Measurements from ENCODE around the gene FAM228A. TPM values are rescaled to one million over a fixed set of nuclear protein-coding genes. Genes with fewer than 3 reads are reported as not detected.
"Not testable (repeated sequence)": the region's sequence is repeated elsewhere in the genome, so short reads cannot be mapped to it uniquely, and the experiment has no call there.

The FAM228A gene
- total RNA-seq = 0.57 TPM in 1 of 2 replicates, not detected in the other

DNA sequence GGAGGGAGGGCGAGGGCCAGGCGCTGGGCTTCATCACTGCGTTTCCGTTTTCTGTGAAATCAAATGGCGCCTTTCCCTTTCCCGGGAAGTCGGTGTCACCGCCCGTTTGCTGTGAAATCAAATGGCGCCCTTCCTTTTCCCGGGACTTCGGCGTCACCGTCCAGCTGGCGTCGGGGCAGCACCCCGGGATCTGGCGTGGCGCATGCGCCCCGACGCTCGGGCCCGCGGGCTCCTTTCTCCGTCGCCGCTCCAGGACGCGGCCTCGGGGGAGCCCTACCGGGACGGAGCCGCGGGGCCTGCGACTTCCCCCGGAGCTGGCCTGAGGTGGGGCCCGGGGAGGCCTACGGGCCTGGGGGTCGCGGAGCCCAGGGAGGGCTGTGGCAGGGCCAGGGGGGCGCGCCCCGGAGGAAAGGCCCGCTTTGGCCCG is at the start of gene FAM228A:
Gene FAM228A (plus strand): TSS at position 203 of the 427 bp plus-strand sequence. CDS start 428 bp downstream, outside the sequence.
- intact Hi-C loops (cut with micrococcal nuclease) = no loop called here

DNA sequence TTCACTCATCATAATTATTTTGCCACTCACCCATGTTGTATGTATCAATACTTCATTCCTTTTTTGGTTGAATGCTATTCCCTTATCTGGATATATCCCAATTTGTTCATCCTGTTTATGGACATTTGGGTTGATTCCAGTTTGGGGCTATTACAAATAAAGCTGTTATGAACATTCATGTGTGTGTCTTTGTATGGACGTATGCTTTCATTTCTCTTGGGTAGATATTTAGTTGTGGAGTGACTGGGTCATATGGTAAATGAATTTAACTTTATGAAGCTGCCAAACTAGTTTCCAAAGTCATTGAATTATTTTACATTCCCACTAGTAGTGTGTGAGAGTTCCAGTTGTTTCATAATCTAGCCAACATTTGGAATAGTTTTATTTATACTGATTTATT is 48.9 kb upstream of the FAM228A start:
- intact Hi-C loops (cut with micrococcal nuclease) = loop anchor here (10.0 kb wide), 1 partner anchor 369 kb away; the partner anchor contains the start of gene NCOA1

DNA sequence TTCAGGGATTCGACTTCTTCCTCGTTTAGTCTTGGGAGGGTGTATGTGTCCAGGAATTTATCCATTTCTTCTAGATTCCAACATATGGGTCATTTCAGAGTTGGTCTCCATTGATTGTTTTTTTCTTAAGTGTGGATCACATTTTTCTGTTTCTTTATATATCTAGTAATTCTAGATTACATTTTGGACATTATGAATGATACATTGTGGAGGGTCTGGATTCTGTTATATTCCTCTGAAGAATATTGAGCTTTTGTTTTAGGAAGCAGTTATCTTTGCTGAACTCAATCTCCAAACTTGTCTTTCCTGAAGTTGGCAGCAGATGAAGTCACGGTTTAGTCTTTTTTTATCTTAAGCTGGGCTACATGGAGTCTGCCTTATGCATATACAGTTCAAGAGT is 42.3 kb upstream of the FAM228A start:
- intact Hi-C loops (cut with micrococcal nuclease) = no loop called here

DNA sequence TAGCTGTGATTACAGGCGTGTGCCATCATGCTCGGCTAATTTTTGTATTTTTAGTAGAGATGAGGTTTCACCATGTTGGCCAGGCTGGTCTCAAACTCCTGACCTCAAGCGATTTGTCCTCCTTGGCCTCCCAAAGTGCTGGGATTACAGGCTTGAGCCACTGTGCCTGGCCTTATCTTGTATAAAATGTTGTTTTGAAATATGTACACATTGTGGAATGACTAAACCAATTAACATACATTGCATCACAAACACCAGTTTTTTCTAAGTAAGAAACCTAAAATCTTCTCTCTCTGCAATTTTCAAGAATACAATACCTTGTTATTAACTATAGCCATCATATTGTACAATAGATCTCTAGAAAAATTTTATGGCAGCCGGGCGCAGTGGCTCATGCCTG is 34.5 kb upstream of the FAM228A start:
- intact Hi-C loops (cut with micrococcal nuclease) = not testable (repeated sequence)

- intact Hi-C loops (cut with micrococcal nuclease) = no loop called here
Observed at GRCh38 chr2:24147364-24147763, 27.5 kb upstream of the FAM228A start.

DNA sequence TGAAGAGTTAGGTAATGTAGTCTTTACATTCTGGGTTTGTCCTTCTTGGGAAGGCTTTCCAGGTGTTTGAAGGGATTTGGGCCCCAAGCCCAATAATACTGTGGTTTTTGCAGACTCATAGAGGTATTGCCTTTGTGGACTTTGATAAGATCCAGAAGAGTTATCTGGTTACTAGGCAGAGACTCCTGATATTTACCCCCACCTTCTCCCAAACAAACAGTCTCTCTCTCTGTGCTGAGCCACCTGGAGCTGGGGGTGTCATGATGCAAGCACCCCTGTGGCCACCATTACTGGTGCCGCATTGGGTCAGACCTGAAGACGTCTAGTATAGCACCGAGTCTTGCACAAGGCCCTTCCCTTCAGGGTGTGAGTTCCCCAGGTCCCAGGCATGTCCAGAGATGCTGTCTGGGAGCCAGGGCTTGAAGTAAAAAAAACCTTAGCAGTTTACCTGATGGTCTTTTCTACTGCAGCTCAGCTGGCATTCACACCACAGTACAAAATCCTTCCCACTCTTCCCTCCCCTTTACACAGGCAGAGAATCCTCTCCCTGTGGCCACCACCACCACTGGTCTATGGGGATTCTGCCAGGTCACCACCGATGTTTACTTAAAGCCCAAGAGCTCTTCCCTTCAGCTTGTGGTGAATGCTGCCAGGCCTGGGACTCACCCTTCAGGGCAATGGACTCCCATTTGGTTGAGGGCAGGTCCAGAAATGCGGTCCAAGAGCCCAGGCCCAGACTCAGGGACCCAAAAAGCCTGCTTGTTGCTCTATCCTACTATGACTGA is 22.2 kb upstream of the FAM228A start:
- intact Hi-C loops (cut with micrococcal nuclease) = no loop called here

GRCh38 chr2:24153478-24153877 is 21.4 kb upstream of the FAM228A start:
- intact Hi-C loops (cut with micrococcal nuclease) = no loop called here

DNA sequence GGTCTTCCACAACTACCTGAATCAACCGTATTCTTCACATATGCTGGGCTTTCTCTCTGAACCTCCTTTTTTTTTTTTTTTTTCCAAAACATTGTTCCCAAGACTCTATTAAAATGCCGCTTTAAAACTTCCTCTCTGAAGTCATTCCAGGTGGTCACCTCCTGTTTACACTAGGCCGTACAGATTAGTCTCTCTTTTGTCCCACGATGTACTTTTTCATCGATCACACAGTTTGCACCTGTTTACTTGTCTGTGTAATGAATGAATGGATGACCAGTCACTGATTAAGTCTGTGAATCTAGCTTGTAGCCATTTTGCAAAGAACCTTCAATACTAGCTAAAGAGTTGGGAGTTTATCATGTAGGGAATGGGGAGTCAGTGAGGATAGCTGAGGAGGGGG is 16.7 kb upstream of the FAM228A start:
- intact Hi-C loops (cut with micrococcal nuclease) = no loop called here

DNA sequence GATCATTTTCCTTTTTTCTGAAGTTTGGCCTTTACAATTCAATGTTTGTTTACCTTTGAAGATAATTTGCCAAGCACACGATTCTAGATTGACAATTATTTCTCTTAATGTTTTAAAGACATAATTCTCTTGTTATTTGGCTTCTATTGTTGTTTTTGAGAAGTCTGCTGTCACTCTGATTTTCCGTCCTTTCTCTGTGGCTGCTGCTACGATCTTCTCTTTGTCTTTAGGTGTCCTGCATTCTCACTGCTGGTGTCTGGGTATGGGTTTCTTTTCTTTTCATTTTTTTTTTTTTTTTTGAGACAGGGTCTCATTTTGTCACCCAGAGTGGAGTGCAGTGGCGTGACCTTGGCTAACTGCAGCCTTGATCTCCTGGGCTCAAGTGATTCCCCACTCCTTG is 15.1 kb upstream of the FAM228A start:
- intact Hi-C loops (cut with micrococcal nuclease) = no loop called here

DNA sequence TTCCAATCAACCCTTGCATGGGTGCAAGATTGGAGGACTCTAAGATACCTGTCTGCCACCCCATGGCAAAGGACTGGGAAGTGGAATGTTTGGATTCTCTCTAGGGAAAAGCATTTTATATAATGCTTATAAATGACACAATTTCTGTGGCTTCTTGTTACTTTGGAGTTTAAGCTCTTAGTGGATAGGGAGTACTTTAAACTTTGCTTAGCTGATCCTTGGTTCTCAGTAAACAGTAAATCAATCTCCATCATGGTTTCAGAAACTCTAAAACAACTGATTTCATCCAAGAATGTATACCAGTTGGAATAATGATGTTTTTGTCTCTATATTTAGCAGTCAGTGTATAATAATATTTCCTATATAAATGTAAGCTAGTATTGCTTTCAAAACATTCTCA is 14.1 kb upstream of the FAM228A start:
- intact Hi-C loops (cut with micrococcal nuclease) = no loop called here

DNA sequence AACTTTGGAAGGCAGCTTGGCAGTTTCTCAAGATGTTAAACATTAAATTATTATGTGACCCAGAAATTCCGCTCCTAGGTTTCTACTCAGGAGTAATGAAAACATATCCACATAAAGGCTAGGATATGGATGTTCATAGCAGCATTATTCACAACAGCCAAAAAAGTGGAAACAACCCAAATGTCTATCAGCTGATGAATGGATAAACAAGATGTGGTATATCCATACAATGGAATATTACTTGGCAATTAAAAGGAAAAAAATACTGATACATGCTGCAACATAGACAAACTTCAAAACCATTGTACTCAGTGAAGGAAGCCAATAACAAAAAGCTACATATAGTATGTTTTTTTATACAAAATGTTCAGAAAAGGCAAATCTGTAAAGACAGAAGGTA is 12.4 kb upstream of the FAM228A start:
- intact Hi-C loops (cut with micrococcal nuclease) = no loop called here

DNA sequence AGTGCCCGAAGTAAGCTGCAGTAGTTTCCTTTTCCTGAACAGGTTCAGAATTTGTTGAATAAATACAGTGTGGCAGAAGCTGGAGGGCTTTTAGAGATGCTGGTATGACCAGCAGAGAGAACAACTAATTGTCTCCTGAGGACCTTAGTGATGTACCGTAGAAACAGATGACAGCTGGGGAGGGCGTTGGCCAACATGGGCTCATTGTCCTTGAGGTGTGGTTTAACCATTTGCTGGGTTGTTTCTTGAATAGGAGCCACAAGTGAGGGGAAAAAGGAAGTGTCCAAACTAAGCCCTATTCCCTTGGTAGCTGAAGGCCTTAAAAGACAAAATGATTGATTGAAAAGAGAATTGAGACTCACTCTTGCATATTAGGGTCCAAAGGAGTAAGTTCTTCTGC is 11.7 kb upstream of the FAM228A start:
- intact Hi-C loops (cut with micrococcal nuclease) = no loop called here

GRCh38 chr2:24163601-24164000 is 11.3 kb upstream of the FAM228A start:
- intact Hi-C loops (cut with micrococcal nuclease) = no loop called here

DNA sequence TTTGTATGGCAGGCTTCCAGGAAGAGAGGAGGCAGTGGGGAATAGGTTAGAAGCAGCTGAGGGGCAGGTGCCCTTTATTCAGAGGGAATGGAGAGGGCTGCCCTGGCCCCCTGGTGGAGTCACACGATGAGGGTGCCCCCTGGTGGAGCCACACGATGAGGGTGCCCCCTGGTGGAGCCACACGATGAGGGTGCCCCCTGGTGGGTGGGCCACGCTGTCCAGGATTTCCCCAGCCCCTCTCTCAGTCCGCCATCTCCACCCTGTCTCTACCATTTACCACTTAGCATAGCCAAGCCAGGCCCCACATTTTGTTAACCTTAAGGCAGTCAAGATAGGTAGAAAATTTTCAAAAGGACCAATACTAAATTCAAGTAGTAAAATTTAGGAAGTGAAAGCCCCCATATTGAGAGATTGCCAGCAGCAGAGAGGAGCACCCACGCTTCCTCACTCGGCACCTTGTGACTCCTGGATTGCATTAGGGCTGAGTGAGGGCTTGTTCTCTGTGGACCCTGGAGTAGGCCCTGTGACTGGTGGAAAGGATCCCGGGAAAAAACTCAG is 10.4 kb upstream of the FAM228A start:
- intact Hi-C loops (cut with micrococcal nuclease) = no loop called here

GRCh38 chr2:24169023-24169422 is 5.8 kb upstream of the FAM228A start:
- intact Hi-C loops (cut with micrococcal nuclease) = no loop called here

- intact Hi-C loops (cut with micrococcal nuclease) = no loop called here
Observed at GRCh38 chr2:24175631-24176187, 856 bp downstream of the FAM228A start.

- intact Hi-C loops (cut with micrococcal nuclease) = no loop called here
Observed at GRCh38 chr2:24176326-24176725, 1.5 kb downstream of the FAM228A start.

DNA sequence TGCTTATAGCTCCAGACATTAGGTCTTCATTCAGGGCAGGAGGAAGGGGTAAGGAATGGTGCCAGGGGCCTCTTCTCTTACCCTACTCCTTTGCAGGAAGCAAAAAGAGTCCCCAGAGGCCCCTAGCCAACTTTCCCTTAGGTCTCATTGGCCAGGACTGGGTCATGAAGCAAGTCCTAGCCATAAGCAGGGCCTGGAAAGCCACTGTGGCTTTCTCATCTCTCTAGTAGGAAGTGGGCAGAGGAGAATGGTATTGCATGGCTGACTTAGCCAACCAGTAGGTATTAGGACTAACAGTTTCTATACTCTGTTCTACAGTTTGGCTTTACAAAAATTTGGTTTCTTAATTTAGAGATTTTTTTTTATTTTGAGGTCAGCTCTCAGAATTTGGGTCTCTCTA is 4.8 kb downstream of the FAM228A start:
- intact Hi-C loops (cut with micrococcal nuclease) = no loop called here

- intact Hi-C loops (cut with micrococcal nuclease) = no loop called here
Observed at GRCh38 chr2:24181849-24182248, 7.0 kb downstream of the FAM228A start.

DNA sequence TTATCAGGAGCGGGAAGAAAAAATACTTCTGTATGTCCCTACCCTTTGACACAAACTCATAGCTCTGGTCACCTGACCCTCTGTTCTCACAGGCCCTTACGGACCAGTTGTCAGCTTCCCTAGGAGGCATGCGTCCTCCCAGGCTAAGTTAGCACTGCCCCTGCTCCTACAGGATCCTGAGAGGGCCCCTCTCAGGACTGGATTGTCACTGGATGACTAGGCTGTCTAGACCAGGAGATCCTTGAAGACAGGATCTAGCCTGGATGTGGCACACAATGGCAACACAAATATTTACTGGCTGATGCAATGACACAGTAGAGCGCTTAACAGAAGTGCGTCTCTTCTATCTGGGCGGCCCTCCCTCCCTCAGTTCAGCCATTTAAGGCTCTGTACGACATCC is 7.7 kb downstream of the FAM228A start:
- intact Hi-C loops (cut with micrococcal nuclease) = no loop called here

DNA sequence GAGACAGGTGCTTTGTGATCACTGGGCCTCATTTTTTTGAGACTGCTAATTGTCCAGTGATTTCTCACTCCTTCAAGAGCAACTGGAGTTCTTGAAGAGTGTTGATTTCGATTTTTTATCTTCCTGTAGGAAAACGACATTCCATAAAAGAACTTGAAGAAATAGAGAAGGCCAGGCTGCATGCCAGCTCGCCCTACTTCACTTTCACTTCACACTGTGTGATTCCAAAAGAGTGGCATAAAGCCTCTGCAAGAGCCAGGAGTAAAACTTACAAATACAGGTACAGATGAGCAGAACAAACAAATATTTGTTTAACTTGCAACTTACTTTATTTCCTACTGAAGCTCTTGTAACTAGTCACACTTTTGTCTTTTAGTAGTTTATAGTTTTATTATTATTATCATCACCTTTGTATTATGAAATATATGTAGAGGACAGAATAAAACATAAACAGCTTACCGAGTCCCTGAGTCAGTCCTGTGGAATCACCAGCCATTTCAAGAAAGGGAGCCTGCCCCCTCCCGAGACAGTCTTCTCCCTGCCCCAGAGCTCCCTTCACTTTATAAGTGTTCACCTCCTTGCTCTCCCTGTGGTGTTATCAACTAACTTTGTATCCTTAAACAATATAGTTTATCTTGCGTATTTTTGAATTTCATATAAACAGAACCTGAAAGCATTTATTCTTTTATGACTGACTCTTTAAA is 8.7 kb downstream of the FAM228A start:
- intact Hi-C loops (cut with micrococcal nuclease) = no loop called here

DNA sequence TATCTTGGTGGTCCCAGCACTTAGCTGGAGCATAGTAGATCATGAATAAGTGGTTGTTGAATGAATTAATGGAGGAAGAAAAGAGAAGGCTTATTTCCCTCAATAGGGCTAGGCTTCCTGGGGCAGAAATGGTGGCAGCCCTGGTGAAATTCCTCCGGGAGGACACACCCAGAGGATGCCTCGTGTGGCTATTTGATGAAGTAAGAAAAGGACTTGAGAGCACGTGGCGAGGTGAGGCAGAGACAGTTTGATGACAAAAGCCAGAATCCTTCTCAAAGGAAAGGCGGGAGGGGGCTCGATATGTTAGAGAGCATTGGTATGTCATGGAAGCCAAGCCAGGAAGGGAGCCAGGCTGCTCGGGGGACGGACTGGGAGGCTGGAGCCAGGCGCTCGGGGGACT is 14.7 kb downstream of the FAM228A start:
- intact Hi-C loops (cut with micrococcal nuclease) = no loop called here

All from T-helper 2 cell treated with Interferon-gamma antibody and Interleukin-4, amounts not matched to agents 100 ng/mL and 5 ng/mL, for 36 hours (primary cell).